ENCODE results near the gene THG1L.

The THG1L gene

DNA sequence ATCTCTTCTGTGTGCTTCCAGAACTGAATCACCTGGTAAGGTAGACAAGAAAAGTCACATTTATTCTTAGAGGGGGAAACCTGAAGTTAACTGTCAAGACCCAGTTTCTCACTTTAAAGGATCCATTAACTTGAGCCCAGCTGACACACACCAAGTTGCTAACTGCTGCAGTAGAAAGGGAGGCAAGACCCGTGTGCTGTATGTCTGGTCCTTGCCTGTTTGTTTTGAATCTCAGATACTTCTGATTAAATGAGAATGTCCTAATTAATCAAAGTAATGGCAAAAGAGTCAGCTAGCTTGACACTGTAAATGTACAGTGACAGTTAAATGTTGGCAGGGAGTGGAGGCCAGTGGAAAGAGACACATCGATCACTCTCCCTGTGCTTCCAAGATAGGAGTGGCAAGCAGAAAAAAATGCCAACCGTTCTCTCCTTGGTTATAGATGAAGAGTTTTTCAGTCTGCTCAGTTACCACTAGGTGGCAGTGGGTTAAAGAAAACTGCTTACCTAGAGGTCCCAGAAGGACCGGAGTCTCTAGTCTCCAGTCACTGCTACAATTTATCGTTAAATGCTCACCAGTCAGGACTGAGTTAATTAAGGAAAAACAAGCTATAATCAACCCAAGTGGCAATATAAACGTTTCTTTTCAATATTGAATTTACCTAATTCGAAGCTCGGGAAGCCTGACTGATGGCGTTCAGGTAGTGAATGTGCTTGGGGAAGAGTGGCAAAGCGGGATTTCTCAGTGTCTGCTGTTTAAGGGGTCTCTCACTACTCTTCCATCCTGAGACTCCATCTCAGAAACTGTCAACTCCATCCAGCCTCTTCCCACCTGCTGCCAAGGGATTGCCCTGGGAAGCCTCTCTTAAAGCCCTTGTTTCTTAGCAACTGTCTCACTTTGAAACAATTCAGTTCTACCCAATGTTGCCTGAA lies 30.7 kb downstream of the THG1L start:
- peak; percentile 59 to 62 for DNase-seq
- TF ChIP-seq GATA1 (IDR thresholded peaks at IDR 0.05; ENCODE audit: low read depth, low read length) = no peak
- TF ChIP-seq POLR2A (IDR thresholded peaks at IDR 0.05; ENCODE audit: low read length) = no peak

- TF ChIP-seq POLR2A (IDR thresholded peaks at IDR 0.05; ENCODE audit: low read length) (no peak), GATA1 (IDR thresholded peaks at IDR 0.05; ENCODE audit: low read depth, low read length) (no peak)
- no peak for DNase-seq
These were observed 33.3 kb downstream of the THG1L start for GRCh38 chr5:157764531-157764930.

GRCh38 chr5:157766442-157766841 lies 35.2 kb downstream of the THG1L start:
- TF ChIP-seq POLR2A (IDR thresholded peaks at IDR 0.05; ENCODE audit: low read length) (no peak), GATA1 (IDR thresholded peaks at IDR 0.05; ENCODE audit: low read depth, low read length) (no peak)
- DNase-seq = no peak

DNA sequence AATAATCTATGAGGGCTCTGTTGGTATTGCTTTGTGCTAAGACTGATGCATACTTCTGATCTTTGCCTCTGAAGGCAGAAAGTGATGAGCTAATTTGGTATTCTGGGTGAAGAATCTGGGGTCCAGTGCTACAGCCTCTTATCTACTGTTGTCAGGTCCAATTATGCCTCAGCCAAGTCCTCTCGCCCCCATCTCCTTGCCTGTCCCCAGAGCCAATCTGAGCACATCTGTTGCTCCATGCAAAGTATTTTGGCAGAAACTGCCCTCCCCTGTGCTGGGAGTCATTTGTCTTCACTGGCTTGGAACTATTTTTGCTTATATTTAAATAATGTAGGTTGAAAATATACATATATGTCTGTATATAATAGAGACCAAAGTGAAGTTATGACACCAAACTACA lies 35.7 kb downstream of the THG1L start:
- no peak for TF ChIP-seq GATA1 (IDR thresholded peaks at IDR 0.05; ENCODE audit: low read depth, low read length)
- TF ChIP-seq POLR2A (IDR thresholded peaks at IDR 0.05; ENCODE audit: low read length) = no peak
- DNase-seq = peak in 1 of 2 experiments; percentile 14

DNA sequence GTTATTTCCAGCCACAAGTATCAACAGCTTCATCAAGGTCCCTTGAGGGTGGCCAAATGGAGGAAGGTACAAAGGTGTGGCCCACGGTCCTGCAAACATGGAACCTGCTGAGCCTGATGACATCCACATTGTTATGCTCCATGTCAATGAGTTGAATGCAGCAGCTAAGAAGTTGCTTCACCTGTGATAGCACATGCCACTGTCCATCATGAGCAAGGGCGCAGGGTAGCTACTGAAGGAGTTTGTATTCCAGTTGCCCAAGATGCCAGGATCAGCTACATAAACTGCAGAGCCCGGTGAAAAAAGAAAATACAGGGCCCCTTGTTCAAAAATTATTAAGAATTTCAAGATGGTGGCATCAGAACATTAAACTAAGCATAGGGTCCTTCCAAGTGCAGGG lies 36.5 kb downstream of the THG1L start:
- TF ChIP-seq POLR2A (IDR thresholded peaks at IDR 0.05; ENCODE audit: low read length) (no peak), GATA1 (IDR thresholded peaks at IDR 0.05; ENCODE audit: low read depth, low read length) (no peak)
- DNase-seq = no peak

DNA sequence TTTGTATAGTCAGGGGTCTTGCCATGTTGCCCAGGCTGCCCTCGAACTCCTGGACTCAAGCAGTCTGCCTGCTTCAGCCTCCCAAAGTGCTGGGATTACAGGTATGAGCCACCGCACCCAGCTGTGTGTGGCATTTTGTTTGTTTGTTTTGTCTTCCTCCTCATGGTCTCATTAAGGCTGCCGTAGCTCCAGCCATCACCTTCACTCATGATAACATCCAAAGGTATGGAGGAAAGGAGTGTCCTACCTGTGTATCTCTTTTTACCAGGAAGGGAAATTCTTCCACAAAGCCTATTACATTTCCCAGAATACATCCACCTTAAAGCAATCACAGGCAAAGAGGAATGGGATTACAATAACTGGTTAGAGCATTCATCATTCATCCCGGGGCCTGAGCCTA lies 39.4 kb downstream of the THG1L start:
- TF ChIP-seq POLR2A (IDR thresholded peaks at IDR 0.05; ENCODE audit: low read length) = no peak
- no peak for TF ChIP-seq GATA1 (IDR thresholded peaks at IDR 0.05; ENCODE audit: low read depth, low read length)
- no peak for DNase-seq

- TF ChIP-seq GATA1 (IDR thresholded peaks at IDR 0.05; ENCODE audit: low read depth, low read length) (no peak), POLR2A (IDR thresholded peaks at IDR 0.05; ENCODE audit: low read length) (no peak)
These were observed 40.9 kb downstream of the THG1L start for GRCh38 chr5:157772127-157772526.

DNA sequence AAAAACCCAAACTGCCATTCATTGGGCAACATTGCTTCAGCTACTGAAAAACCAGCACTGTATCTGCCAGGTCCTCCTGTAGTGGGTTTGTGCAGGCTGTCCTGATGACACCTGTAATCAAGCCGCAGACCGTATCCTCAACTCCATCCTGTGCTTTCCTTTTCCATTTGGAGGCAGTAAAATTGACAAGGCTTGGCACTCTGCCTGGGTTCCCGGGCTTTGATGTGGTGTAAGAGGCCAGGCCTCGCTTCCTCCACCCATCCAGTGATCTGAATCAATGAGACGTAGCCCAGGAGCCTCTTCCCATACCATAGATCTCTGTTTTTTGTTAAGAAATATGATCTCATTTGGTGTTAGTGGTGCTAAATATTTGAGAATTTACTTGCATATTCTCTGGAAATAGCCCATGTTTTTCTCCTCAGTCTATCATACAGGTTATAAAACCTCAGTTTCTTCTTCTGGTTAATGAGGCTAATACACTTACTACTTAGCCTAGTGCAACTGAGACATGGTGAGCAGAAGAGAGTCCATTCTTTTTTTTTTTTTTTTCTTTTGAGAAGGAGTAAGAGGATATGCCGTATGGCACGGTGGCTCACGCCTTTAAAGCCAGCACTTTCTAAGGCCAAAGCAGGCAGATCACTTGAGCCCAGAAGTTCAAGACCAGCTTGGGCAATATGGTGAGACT lies 47.0 kb downstream of the THG1L start:
- TF ChIP-seq POLR2A (IDR thresholded peaks at IDR 0.05; ENCODE audit: low read length) = no peak
- DNase-seq = no peak

More at GRCh38 chr5:157772127-157772526, 40.9 kb downstream of the THG1L start:
- DNase-seq = no peak

DNA sequence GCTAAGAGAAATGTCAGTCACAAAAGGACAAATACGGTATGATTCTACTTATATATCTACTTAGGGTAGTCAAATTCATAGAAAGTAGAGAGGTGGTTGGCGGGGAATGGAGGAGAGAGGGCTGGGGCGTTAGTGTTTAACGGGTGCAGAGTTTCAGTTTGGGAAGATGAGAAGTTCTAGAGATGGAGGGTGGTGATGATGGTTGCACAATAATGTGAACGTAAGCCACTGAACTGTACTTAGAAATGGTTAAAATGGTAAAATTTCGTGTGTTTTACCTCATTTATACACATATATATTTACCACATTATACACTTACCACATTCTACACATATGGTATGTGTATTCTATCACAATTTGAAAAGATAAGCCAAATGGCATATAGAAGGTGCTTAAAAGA lies 48.0 kb downstream of the THG1L start:
- TF ChIP-seq GATA1 (IDR thresholded peaks at IDR 0.05; ENCODE audit: low read depth, low read length) = no peak
- TF ChIP-seq POLR2A (IDR thresholded peaks at IDR 0.05; ENCODE audit: low read length) = no peak
- DNase-seq = no peak

DNA sequence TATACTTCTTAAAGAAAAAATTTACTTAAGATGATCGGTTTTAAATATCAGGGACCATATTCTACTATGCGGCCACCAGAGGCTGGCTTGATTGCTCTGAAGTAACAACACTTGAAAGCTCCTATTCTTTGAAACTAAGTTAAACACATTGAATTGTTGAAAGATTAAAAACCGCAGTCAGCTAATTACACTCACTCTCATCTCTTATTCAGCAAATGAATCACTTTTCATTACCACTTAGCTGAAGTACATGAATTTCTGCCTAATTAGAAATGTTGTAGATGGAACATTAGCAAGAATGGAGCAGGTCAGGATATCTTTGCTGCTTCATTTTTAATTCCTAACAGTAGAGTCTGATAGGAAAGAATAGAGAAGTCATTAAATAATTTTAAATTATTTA lies 54.6 kb downstream of the THG1L start:
- TF ChIP-seq POLR2A (IDR thresholded peaks at IDR 0.05; ENCODE audit: low read length) = no peak
- TF ChIP-seq GATA1 (IDR thresholded peaks at IDR 0.05; ENCODE audit: low read depth, low read length) = no peak

More for the DNA sequence above, 54.6 kb downstream of the THG1L start:
- no peak for DNase-seq
